Measurements from ENCODE around the gene CTNNA1. TPM values are rescaled to one million over a fixed set of nuclear protein-coding genes. Genes with fewer than 3 reads are reported as not detected.

CTNNA1 gene
- total and polyA plus RNA-seq, 9 of the 15 experiments (the other 6 are each of a cell fraction or from before 2014, with no cell fraction given): 29.6 to 117 (median 89.1) TPM

DNA sequence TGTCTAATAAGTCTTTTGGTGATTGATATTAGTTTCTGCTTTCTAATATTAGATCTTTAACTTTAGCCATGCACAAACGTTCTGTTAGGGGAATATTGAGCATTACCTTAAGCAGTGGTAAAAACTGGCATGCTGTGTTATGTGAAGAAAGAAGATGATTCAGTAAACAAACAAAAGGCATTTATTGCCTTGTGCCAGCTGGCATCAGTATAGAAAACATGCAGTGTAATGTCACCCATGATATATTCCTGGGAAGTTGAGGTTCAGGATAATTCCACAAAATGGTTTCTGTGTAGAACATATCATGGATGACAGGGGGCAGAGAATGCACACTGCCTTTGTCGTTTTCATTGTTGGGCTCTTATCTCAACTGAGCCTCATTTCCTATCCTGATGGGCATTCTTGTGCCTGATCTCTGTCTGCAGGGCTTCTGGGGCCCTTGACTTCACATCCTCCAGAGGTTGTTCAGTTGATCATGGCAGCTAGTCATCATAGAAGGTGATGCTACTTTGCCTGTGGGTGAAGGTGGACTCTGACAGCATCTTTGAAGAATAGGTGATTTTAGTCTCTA lies 97.7 kb downstream of the CTNNA1 start:
- H3K4me3 ChIP-seq: no peak overlapping the region
- H3K4me1 ChIP-seq (replicated peaks in 1 of 2; ENCODE audit: control insufficient read depth in 2 of 2, insufficient read depth in 2 of 2, low read length in 2 of 2): no peaks in the 10 kb centered on the region
- H3K9me1 ChIP-seq (ENCODE audit: control insufficient read depth, insufficient read depth, low read length): no peaks in the 10 kb centered on the region
- no peak overlapping the region for H3K9ac ChIP-seq (ENCODE audit: insufficient read depth in 1 of 2, low read depth in 2 of 2, low read length in 2 of 2)
- FAIRE-seq (no peak), ATAC-seq (no peak), DNase-seq (ENCODE audit: extremely low read depth in 1 of 4, low spot score in 3 of 4) (no peak)
- H3K4me2 ChIP-seq (ENCODE audit: insufficient read depth, low read length): no peak overlapping the region
- in situ Hi-C loops (cut with MboI): no loop called here
- no peaks in the 10 kb centered on the region for H3K27me3 ChIP-seq (ENCODE audit: control insufficient read depth in 2 of 2, insufficient read depth in 2 of 2, low read length in 2 of 2)
- TF ChIP-seq XRCC4 (IDR thresholded peaks at IDR 0.05; ENCODE audit: extremely low read depth, insufficient read depth, insufficient read length): no peak
- TF ChIP-seq HMG20A (CRISPR knock-in tag; conservative IDR thresholded peaks at IDR 0.05): no peak
- no peak for TF ChIP-seq PTBP1 (IDR thresholded peaks at IDR 0.05; ENCODE audit: low read depth, low read length)
- no peak for TF ChIP-seq ZNF584 (CRISPR knock-in tag; IDR thresholded peaks at IDR 0.05; ENCODE audit: low read depth)
- no peak for TF ChIP-seq ZNF79 (CRISPR knock-in tag; IDR thresholded peaks at IDR 0.05; ENCODE audit: low read depth)
- WGBS (ENCODE audit: insufficient coverage, low coverage, missing lambda C conversion rate): 6% methylated on average over 2 of the region's 2 CpGs
- H3K36me3 ChIP-seq (ENCODE audit: control insufficient read depth, insufficient read depth, low read length): no peaks in the 10 kb centered on the region
- BruUV-seq (replicated peaks): no TSS peak
- no peaks in the 10 kb centered on the region for H3K9me3 ChIP-seq (replicated peaks; ENCODE audit: control insufficient read depth, insufficient read depth, low read depth, low read length)
- no peaks in the 10 kb centered on the region for H4K20me1 ChIP-seq (replicated peaks; ENCODE audit: control insufficient read depth, insufficient read depth, low read length)
- H3K27ac ChIP-seq (ENCODE audit: extremely low read depth, low read depth, low read length): no peak overlapping the region
- ChIA-PET CTCF (ENCODE audit: low intra/inter-chr PET ratio) (no interaction called here), POLR2A (interaction anchor here (0.7 to 1.4 kb wide), 2 partner anchors 16 to 207 kb away, joined by 3 to 4 read pairs; no protein-coding TSS in a partner anchor)
- H2AFZ ChIP-seq (ENCODE audit: low read depth, low read length): no peak overlapping the region
- intact Hi-C loops (cut with micrococcal nuclease): no loop called here
- H3K79me2 ChIP-seq (ENCODE audit: control insufficient read depth, insufficient read depth, low read length): no peaks in the 10 kb centered on the region

- FAIRE-seq: no peak
- no peaks in the 10 kb centered on the region for H3K9me1 ChIP-seq (ENCODE audit: control insufficient read depth, insufficient read depth, low read length)
- H3K9ac ChIP-seq (ENCODE audit: insufficient read depth in 1 of 2, low read depth in 2 of 2, low read length in 2 of 2): no peak overlapping the region
- H3K79me2 ChIP-seq (ENCODE audit: control insufficient read depth, insufficient read depth, low read length): no peaks in the 10 kb centered on the region
- H3K27ac ChIP-seq (ENCODE audit: extremely low read depth, low read depth, low read length): no peak overlapping the region
- H4K20me1 ChIP-seq (replicated peaks; ENCODE audit: control insufficient read depth, insufficient read depth, low read length): no peaks in the 10 kb centered on the region
- intact Hi-C loops (cut with micrococcal nuclease) (no loop called here), in situ Hi-C loops (cut with MboI) (no loop called here)
- H3K27me3 ChIP-seq (ENCODE audit: control insufficient read depth in 2 of 2, insufficient read depth in 2 of 2, low read length in 2 of 2): no peaks in the 10 kb centered on the region
- H3K4me3 ChIP-seq: no peak overlapping the region
- no peak for ATAC-seq
- H3K36me3 ChIP-seq (ENCODE audit: control insufficient read depth, insufficient read depth, low read length): no peaks in the 10 kb centered on the region
- ChIA-PET POLR2A (no interaction called here), CTCF (ENCODE audit: low intra/inter-chr PET ratio) (interaction anchor here (0.7 kb wide), 1 partner anchor 417 kb away, joined by 4 read pairs; no protein-coding TSS in a partner anchor)
- 78% methylated on average over 8 of the region's 9 CpGs for WGBS (ENCODE audit: insufficient coverage, low coverage, missing lambda C conversion rate)
- no TSS peak for BruUV-seq (replicated peaks)
- H3K4me2 ChIP-seq (ENCODE audit: insufficient read depth, low read length): no peak overlapping the region
- no peak for DNase-seq (ENCODE audit: extremely low read depth in 1 of 4, low spot score in 3 of 4)
- no peaks in the 10 kb centered on the region for H3K4me1 ChIP-seq (replicated peaks in 1 of 2; ENCODE audit: control insufficient read depth in 2 of 2, insufficient read depth in 2 of 2, low read length in 2 of 2)
- no peak overlapping the region for H2AFZ ChIP-seq (ENCODE audit: low read depth, low read length)
- H3K9me3 ChIP-seq (replicated peaks; ENCODE audit: control insufficient read depth, insufficient read depth, low read depth, low read length): no peaks in the 10 kb centered on the region
- TF ChIP-seq ZNF551 (CRISPR knock-in tag; IDR thresholded peaks at IDR 0.05) (no peak), JUND (IDR thresholded peaks at IDR 0.05; ENCODE audit: borderline replicate concordance, low read depth, low read length) (no peak), JUND (tag; IDR thresholded peaks at IDR 0.05; ENCODE audit: borderline replicate concordance, low read depth, low read length) (no peak)
Observed at GRCh38 chr5:138853132-138853531, 99.9 kb downstream of the CTNNA1 start.

Data from K562 (cell line).